ENCODE data around the gene ATP5F1E. TPM values are rescaled to one million over a fixed set of nuclear protein-coding genes. Genes with fewer than 3 reads are reported as not detected.

The ATP5F1E gene
- total RNA-seq, 4 donors from 2014 or later = 15.1 to 35.2 (median 27.7) TPM

GRCh38 chr20:59027741-59028320, 4.3 kb downstream of the ATP5F1E start:
- no peak for DNase-seq (ENCODE audit: low spot score in 2 of 2)
- Histone ChIP-seq H3K27ac (no peak overlapping the region), H3K9me3 (no peaks in the 10 kb centered on the region), H3K27me3 (no peaks in the 10 kb centered on the region), H3K36me3 (peaks cover 6 to 59% (median 19%) of the 10 kb centered on the region in 3 donors), H3K4me1 (peaks cover 0 to 66% (median 43%) of the 10 kb centered on the region in 4 donors), H3K4me3 (no peak overlapping the region)
- TF ChIP-seq EP300 (IDR thresholded peaks at IDR 0.05) = no peak
- no peak for TF ChIP-seq CTCF (IDR thresholded peaks at IDR 0.05)
- no peak for TF ChIP-seq POLR2A (IDR thresholded peaks at IDR 0.05)
- WGBS, 2 donors = 44 to 52% methylated on average over 8 of the region's 8 CpGs

DNA sequence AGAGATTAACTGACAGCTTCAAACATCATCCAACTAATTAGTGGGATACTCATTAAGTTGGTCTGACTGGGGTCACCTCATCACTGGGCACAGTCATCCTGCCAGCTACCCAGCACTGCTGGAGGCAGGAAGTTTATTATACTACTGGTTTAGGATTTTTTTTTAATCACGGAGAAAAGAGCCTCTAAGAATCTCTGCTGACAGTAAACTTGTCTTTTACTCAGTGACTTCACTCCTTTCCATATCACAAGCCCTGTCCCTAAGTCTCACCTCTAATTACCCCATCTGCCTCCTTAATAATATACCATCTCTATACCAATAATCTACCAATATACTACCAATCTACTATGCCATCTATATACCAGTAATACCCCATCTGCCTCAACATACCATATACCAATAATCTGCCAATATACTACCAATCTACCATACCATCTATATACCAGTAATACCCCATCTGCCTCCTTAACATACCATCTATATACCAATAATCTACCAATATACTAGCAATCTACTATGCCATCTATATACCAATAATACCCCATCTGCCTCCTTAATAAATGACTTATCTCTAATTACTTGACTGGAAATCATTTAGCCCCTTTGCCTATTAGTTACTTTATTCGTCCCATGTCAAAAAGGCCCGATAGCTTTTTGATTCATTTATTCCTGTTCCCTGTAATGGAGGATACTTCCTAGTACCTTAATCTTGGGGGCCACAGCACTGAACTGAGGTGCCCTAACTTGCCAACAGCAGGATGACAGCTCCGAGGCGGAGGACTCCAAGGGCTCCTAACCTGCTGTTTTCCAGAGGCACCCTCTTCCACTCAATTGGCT, 5.0 kb downstream of the ATP5F1E start:
- no peak for DNase-seq (ENCODE audit: low spot score in 2 of 2)
- Histone ChIP-seq H3K4me1 (peaks cover 0 to 64% (median 42%) of the 10 kb centered on the region in 4 donors), H3K4me3 (no peak overlapping the region), H3K9me3 (no peaks in the 10 kb centered on the region), H3K27ac (no peak overlapping the region), H3K27me3 (no peaks in the 10 kb centered on the region), H3K36me3 (peaks cover 6 to 65% (median 19%) of the 10 kb centered on the region in 3 donors)
- WGBS, 2 donors = 64 to 74% methylated on average over 5 of the region's 5 CpGs
- TF ChIP-seq EP300 (IDR thresholded peaks at IDR 0.05) (no peak), POLR2A (IDR thresholded peaks at IDR 0.05) (no peak), CTCF (IDR thresholded peaks at IDR 0.05) (no peak)

DNA sequence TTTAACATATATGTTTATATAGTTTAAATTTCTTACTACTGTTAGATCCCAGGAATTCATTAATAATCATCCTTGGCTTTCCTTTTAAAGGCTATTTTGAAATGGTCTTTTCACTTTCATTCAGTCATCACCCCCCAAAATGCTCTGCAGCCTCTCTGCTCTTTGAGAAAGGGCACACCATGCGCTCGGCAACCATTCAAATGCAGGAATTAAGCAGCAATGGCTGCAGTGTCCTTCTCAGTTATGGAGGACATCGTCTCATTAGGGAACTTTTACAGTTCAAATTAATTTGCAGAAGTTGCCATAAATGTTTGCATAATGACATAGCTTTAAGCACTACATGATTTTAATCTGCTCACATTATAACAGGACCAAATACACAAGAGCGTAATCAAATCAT, 6.6 kb downstream of the ATP5F1E start:
- Histone ChIP-seq H3K27ac (no peak overlapping the region), H3K27me3 (no peaks in the 10 kb centered on the region), H3K36me3 (peaks cover 6 to 72% (median 19%) of the 10 kb centered on the region in 3 donors), H3K4me3 (no peak overlapping the region), H3K4me1 (peaks cover 0 to 51% (median 32%) of the 10 kb centered on the region in 4 donors), H3K9me3 (no peaks in the 10 kb centered on the region)
- WGBS, 2 donors = 89 to 94% methylated on average over 4 of the region's 4 CpGs
- no peak for DNase-seq (ENCODE audit: low spot score in 2 of 2)
- TF ChIP-seq POLR2A (IDR thresholded peaks at IDR 0.05) (no peak), EP300 (IDR thresholded peaks at IDR 0.05) (no peak), CTCF (IDR thresholded peaks at IDR 0.05) (no peak)

DNA sequence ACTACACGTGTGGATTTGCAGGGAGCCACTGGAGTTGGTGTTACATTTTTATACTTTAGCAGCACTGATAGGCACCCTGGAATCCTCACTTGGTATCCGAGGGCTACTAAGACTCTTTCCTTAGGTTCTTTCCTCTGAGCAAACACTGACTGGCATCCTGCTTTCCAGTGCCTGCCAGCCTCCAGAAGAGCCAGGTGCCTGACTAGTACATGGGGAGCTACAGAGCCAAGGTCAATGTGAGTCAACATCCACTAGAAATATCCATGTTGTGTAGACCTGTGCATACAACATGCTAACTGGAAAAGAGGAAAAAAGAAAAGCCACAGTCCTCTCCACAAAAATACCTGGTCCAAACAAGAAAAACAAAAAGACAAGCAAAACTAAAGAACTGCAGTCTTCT, 7.0 kb downstream of the ATP5F1E start:
- no peaks in the 10 kb centered on the region for H3K9me3 ChIP-seq
- H3K27ac ChIP-seq = no peak overlapping the region
- DNase-seq (ENCODE audit: low spot score in 2 of 2) = no peak
- H3K4me3 ChIP-seq = no peak overlapping the region
- no peak for TF ChIP-seq POLR2A (IDR thresholded peaks at IDR 0.05)
- TF ChIP-seq EP300 (IDR thresholded peaks at IDR 0.05) = no peak
- TF ChIP-seq CTCF (IDR thresholded peaks at IDR 0.05) = no peak
- no peaks in the 10 kb centered on the region for H3K27me3 ChIP-seq
- WGBS, 2 donors = 73 to 76% methylated on average over 2 of the region's 2 CpGs
- peaks cover 6 to 69% (median 19%) of the 10 kb centered on the region in 3 donors for H3K36me3 ChIP-seq
- H3K4me1 ChIP-seq = peaks cover 0 to 47% (median 29%) of the 10 kb centered on the region in 4 donors

GRCh38 chr20:59024111-59024530, 8.0 kb downstream of the ATP5F1E start:
- DNase-seq (ENCODE audit: low spot score in 2 of 2) = no peak
- Histone ChIP-seq H3K4me3 (no peak overlapping the region), H3K27me3 (no peaks in the 10 kb centered on the region), H3K4me1 (peaks cover 0 to 37% (median 19%) of the 10 kb centered on the region in 4 donors), H3K9me3 (no peaks in the 10 kb centered on the region), H3K36me3 (peaks cover 6 to 62% (median 14%) of the 10 kb centered on the region in 3 donors), H3K27ac (no peak overlapping the region)
- 94 to 97% methylated on average over 22 to 24 of the region's 24 CpGs for WGBS, 2 donors
- TF ChIP-seq EP300 (IDR thresholded peaks at IDR 0.05) = no peak
- no peak for TF ChIP-seq CTCF (IDR thresholded peaks at IDR 0.05)
- no peak for TF ChIP-seq POLR2A (IDR thresholded peaks at IDR 0.05)
